IMR-90 (cell line): ENCODE results near the gene DNASE2B. TPM values are rescaled to one million over a fixed set of nuclear protein-coding genes. Genes with fewer than 3 reads are reported as not detected.

Experiments
- ATAC-seq: fragments of 200-7000 bp; cut with Tn5 transposase; 2 replicates; pipeline ENCODE4 v1.9.1; 2020; ENCODE audit warnings: low read depth, mild to moderate bottlenecking, moderate library complexity
- BruUV-seq: library from RNA; stranded (reverse); fragments of 400-500 nt; replicated peaks from 2 replicates; lab custom pipeline; 2021; lab: Mats Ljungman, UMichigan
- CTCF ChIA-PET: fragments of 300-600 bp; formaldehyde crosslinking; extraction: SDS; loops from one replicate; lab custom pipeline; 2021; ENCODE audit warnings: antibody characterized with exemption; lab: Yijun Ruan, JAX
- POLR2A ChIA-PET: fragments of 300-600 bp; sonication (Branson Sonifier 250); formaldehyde crosslinking; loops from one replicate; lab custom pipeline; 2022; ENCODE audit warnings: antibody characterized with exemption; ENCODE audit not compliant: unreplicated experiment; lab: Charles Lee
- DNase-seq: peaks from one replicate; pipeline ENCODE4 v3.0.0; 2013
- H2AFZ ChIP-seq: replicated peaks from 2 replicates; pipeline ENCODE3; 2013; ENCODE audit warnings: low read length, mild to moderate bottlenecking; ENCODE audit not compliant: poor library complexity
- H2AK5ac ChIP-seq: 2 replicates; pipeline ENCODE4 v1.6.1; 2013; ENCODE audit warnings: low read depth, low read length, inconsistent platforms
- H2AK9ac ChIP-seq: replicated peaks from 2 replicates; pipeline ENCODE3; 2013; ENCODE audit warnings: mild to moderate bottlenecking, low read depth, low read length, moderate library complexity; ENCODE audit not compliant: poor library complexity
- H2BK120ac ChIP-seq: 2 replicates; pipeline ENCODE4 v1.6.1; 2013; ENCODE audit warnings: low read depth, low read length, inconsistent platforms
- H2BK15ac ChIP-seq: 3 replicates; pipeline ENCODE4 v1.6.1; 2013; ENCODE audit warnings: low read depth, low read length, inconsistent platforms
- H2BK20ac ChIP-seq: 2 replicates; pipeline ENCODE4 v1.6.1; 2013; ENCODE audit warnings: low read depth, mild to moderate bottlenecking, inconsistent platforms, low read length, moderate library complexity
- H2BK5ac ChIP-seq: 2 replicates; pipeline ENCODE4 v1.6.1; 2013; ENCODE audit warnings: mild to moderate bottlenecking, low read depth, low read length, inconsistent platforms; ENCODE audit not compliant: poor library complexity, severe bottlenecking
- H3K14ac ChIP-seq: replicated peaks from 2 replicates; pipeline ENCODE4 v1.6.1; 2013; ENCODE audit warnings: low read depth, low read length, inconsistent platforms
- H3K18ac ChIP-seq: 2 replicates; pipeline ENCODE4 v1.6.1; 2013; ENCODE audit warnings: low read depth, low read length, control low read depth
- H3K23ac ChIP-seq: 2 replicates; pipeline ENCODE4 v1.6.1; 2013; ENCODE audit warnings: low read depth, low read length, inconsistent platforms
- H3K27ac ChIP-seq: 2 replicates; pipeline ENCODE4 v1.5.1; 2013; ENCODE audit warnings: mild to moderate bottlenecking, control low read depth, low read length; ENCODE audit not compliant: insufficient read depth
- H3K27me3 ChIP-seq: 2 replicates; pipeline ENCODE4 v1.6.1; 2013; ENCODE audit warnings: low read length; ENCODE audit not compliant: control insufficient read depth, insufficient read depth
- H3K36me3 ChIP-seq: 2 replicates; pipeline ENCODE4 v1.6.1; 2013; ENCODE audit warnings: low read length, mixed read lengths; ENCODE audit not compliant: control insufficient read depth, insufficient read depth
- H3K4ac ChIP-seq: 2 replicates; pipeline ENCODE4 v1.6.1; 2013; ENCODE audit warnings: low read depth, low read length, inconsistent platforms
- H3K4me1 ChIP-seq: 2 replicates; pipeline ENCODE4 v1.6.1; 2013; ENCODE audit warnings: low read length, mixed read lengths; ENCODE audit not compliant: control insufficient read depth, insufficient read depth
- H3K4me2 ChIP-seq: 2 replicates; pipeline ENCODE4 v1.6.1; 2013; ENCODE audit warnings: low read depth, mild to moderate bottlenecking, control low read depth, low read length, moderate library complexity
- H3K4me3 ChIP-seq: 2 replicates; pipeline ENCODE4 v1.5.1; 2013; ENCODE audit warnings: low read depth, mild to moderate bottlenecking, control low read depth, low read length, moderate library complexity; ENCODE audit not compliant: insufficient read depth
- H3K56ac ChIP-seq: 2 replicates; pipeline ENCODE4 v1.6.1; 2013; ENCODE audit warnings: low read length, inconsistent platforms; ENCODE audit not compliant: insufficient read depth; ENCODE audit errors: extremely low read depth
- H3K79me1 ChIP-seq, 2 experiments: 2 replicates each; pipeline ENCODE4 v1.6.1; 2013; ENCODE audit warnings: low read length in 2 of 2, inconsistent platforms in 1 of 2, low read depth in 1 of 2
- H3K9ac ChIP-seq: 2 replicates; pipeline ENCODE4 v1.6.1; 2013; ENCODE audit warnings: low read depth, low read length, control low read depth
- H3K9me1 ChIP-seq: 2 replicates; pipeline ENCODE4 v1.6.1; 2013; ENCODE audit warnings: low read length, inconsistent platforms; ENCODE audit not compliant: insufficient read depth
- H3K9me3 ChIP-seq: 2 replicates; pipeline ENCODE4 v1.6.1; 2013; ENCODE audit warnings: low read length; ENCODE audit not compliant: control insufficient read depth, insufficient read depth
- H4K20me1 ChIP-seq: 2 replicates; pipeline ENCODE4 v1.6.1; 2013; ENCODE audit warnings: low read length, inconsistent platforms; ENCODE audit not compliant: insufficient read depth
- H4K5ac ChIP-seq: 2 replicates; pipeline ENCODE4 v1.6.1; 2013; ENCODE audit warnings: mild to moderate bottlenecking, low read depth, low read length, control low read depth
- H4K8ac ChIP-seq, 2 experiments: 2 replicates each; pipeline ENCODE4 v1.6.1; 2013; ENCODE audit warnings: low read depth in 2 of 2, low read length in 2 of 2, control low read depth in 1 of 2, inconsistent platforms in 1 of 2
- H4K91ac ChIP-seq: 2 replicates; pipeline ENCODE4 v1.6.1; 2013; ENCODE audit warnings: low read depth, low read length, inconsistent platforms; ENCODE audit not compliant: insufficient read depth
- CEBPB ChIP-seq: IDR thresholded peaks from 2 replicates; pipeline ENCODE4 v1.6.1; 2012; ENCODE audit warnings: low read depth, low read length, improper control_type of control experiment
- MXI1 ChIP-seq: IDR thresholded peaks from 2 replicates; pipeline ENCODE4 v1.6.1; 2012; ENCODE audit warnings: low read depth, mild to moderate bottlenecking, low read length, moderate library complexity, borderline replicate concordance
- WGBS, 2 experiments: methylation state at CpG; one replicate each; pipeline versions ENCODE4 v1.1.5 to v1.1.7; 2013; ENCODE audit warnings: missing lambda C conversion rate in 2 of 2; ENCODE audit not compliant: insufficient read length in 1 of 2; ENCODE audit errors: extremely low coverage in 2 of 2; 5-methylcytosine and 5-hydroxymethylcytosine counted together
- dilution Hi-C: fragments of 300-500 bp; cut with HindIII; formaldehyde crosslinking; loops from one replicate; pipeline ENCODE4 v1.14.3; 2018; ENCODE audit warnings: low sequenced_read_pairs; ENCODE audit not compliant: unreplicated experiment
- in situ Hi-C: fragments of 300-500 bp; cut with MboI; formaldehyde crosslinking; loops from 3 replicates; pipeline ENCODE4 v1.14.3; 2019; ENCODE audit warnings: low sequenced_read_pairs, inconsistent platforms, mixed read lengths
- intact Hi-C: fragments of 100-400 bp; cut with micrococcal nuclease; formaldehyde crosslinking; loops from 2 replicates; pipeline ENCODE4 v1.10.0; 2022
- polyA plus RNA-seq, 3 experiments: library from polyadenylated mRNA; depleted of rRNA; stranded (reverse); fragments of >200 nt; gene quantifications; 2 replicates each; pipeline ENCODE4 v1.2.3, GENCODE V29; 2012; ENCODE audit warnings: low replicate concordance in 1 of 3
- total RNA-seq: library from RNA; depleted of rRNA; stranded (reverse); fragments of >200 nt; gene quantifications from 2 replicates; pipeline ENCODE4 v1.2.3, GENCODE V29; 2012

DNASE2B gene
- total and polyA plus RNA-seq, 2 of the 4 experiments (the other 2 are of a cell fraction) = not detected

GRCh38 chr1:84360316-84360715 is 38.0 kb upstream of the DNASE2B start:
- Histone ChIP-seq H3K9me1 (no peaks in the 10 kb centered on the region), H3K27ac (no peak overlapping the region), H4K5ac (no peak overlapping the region), H4K8ac (no peak overlapping the region), H3K27me3 (no peaks in the 10 kb centered on the region), H2BK5ac (no peak overlapping the region), H3K23ac (no peak overlapping the region), H3K18ac (no peak overlapping the region), H2BK15ac (no peak overlapping the region), H2AK9ac (no peak overlapping the region), H2BK20ac (no peak overlapping the region), H3K4ac (no peak overlapping the region), H4K91ac (no peak overlapping the region), H3K4me3 (no peak overlapping the region), H3K4me2 (no peak overlapping the region), H3K56ac (no peak overlapping the region), H3K79me1 (no peaks in the 10 kb centered on the region), H3K9ac (no peak overlapping the region), H2AK5ac (no peak overlapping the region), H3K14ac (no peak overlapping the region), H2AFZ (no peak overlapping the region), H3K9me3 (peaks cover 2% of the 10 kb centered on the region; the same call in 1 of the 2 replicates), H3K36me3 (no peaks in the 10 kb centered on the region), H4K20me1 (no peaks in the 10 kb centered on the region), H2BK120ac (no peak overlapping the region), H3K4me1 (peaks cover 5% of the 10 kb centered on the region)
- ChIA-PET POLR2A (no interaction called here), CTCF (no interaction called here)
- intact Hi-C loops (no loop called here), dilution Hi-C loops (no loop called here), in situ Hi-C loops (no loop called here)
- DNase-seq (no peak), ATAC-seq (no peak)
- TF ChIP-seq CEBPB (no peak), MXI1 (no peak)
- WGBS, 2 experiments = no CpG with 5 or more reads among the region's 1 CpG
- BruUV-seq = no TSS peak
